GM06990 (cell line): ENCODE results near the gene ADAMTS9.

ENCODE experiments used
- DNase-seq: peaks from one replicate; pipeline ENCODE4 v3.0.0-alpha.2; 2011; ENCODE audit not compliant: insufficient read length; ENCODE audit errors: extremely low read depth
- H3K27me3 ChIP-seq: replicated peaks from 2 replicates; pipeline ENCODE4 v1.6.0; 2011; ENCODE audit warnings: low read length; ENCODE audit not compliant: control insufficient read depth, insufficient read depth
- H3K36me3 ChIP-seq: 2 replicates; pipeline ENCODE4 v1.5.1; 2011; ENCODE audit warnings: low read length; ENCODE audit not compliant: control insufficient read depth, insufficient read depth
- H3K4me3 ChIP-seq: replicated peaks from 2 replicates; pipeline ENCODE4 v1.5.1; 2011; ENCODE audit warnings: low read depth, mild to moderate bottlenecking, control low read depth, low read length
- TF ChIP-seq, protein P1 (sequence below): IDR thresholded peaks from 2 replicates; pipeline ENCODE4 v1.5.1; 2011; ENCODE audit warnings: low read length, control low read depth, mild to moderate bottlenecking, inconsistent platforms; ENCODE audit not compliant: insufficient read depth, poor library complexity, severe bottlenecking

The ADAMTS9 gene

DNA sequence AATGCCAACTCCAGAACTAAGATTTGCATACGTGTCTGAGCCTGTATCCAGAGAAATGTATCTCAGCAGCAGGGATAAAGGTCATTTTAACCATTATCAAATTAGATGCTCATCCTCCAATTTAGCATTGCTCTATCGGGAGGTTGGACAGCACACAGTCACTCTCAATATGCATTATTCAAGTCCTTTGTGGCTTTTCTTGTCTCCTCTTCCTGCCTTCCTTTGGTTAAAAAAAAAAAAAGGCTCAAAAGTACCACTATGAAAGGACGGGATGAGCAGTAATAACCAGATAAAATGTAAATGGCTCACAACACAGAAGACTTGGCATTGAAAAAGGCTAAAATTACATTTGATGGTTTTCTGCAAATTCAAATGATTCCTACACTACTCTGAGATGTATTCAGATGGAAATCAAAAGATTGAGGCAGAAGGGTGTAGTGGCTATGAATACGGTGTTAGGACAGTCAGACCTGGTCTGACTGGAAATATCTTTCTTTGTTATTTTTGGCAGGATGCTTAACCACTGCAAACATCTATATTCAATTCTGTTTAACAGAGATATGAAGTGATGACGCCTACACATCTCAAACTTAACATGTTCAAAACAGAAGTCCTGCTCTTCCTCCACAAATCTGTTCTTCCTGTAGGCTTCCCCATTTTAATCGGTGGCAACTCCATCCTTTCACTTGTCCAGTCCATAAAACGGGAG is 109.6 kb downstream of the ADAMTS9 start:
- H3K27me3 ChIP-seq, result 0 out of 2 replicates have a peak, but pooled peaks cover 1% of the 10 kb centered on the region
- DNase-seq, result no peak
- no peaks in the 10 kb centered on the region for H3K36me3 ChIP-seq
- TF ChIP-seq, protein P1, sequence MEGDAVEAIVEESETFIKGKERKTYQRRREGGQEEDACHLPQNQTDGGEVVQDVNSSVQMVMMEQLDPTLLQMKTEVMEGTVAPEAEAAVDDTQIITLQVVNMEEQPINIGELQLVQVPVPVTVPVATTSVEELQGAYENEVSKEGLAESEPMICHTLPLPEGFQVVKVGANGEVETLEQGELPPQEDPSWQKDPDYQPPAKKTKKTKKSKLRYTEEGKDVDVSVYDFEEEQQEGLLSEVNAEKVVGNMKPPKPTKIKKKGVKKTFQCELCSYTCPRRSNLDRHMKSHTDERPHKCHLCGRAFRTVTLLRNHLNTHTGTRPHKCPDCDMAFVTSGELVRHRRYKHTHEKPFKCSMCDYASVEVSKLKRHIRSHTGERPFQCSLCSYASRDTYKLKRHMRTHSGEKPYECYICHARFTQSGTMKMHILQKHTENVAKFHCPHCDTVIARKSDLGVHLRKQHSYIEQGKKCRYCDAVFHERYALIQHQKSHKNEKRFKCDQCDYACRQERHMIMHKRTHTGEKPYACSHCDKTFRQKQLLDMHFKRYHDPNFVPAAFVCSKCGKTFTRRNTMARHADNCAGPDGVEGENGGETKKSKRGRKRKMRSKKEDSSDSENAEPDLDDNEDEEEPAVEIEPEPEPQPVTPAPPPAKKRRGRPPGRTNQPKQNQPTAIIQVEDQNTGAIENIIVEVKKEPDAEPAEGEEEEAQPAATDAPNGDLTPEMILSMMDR, result no peak
- H3K4me3 ChIP-seq, result no peak overlapping the region

GRCh38 chr3:64576211-64576775 is 111.5 kb downstream of the ADAMTS9 start:
- Histone ChIP-seq H3K36me3 (no peaks in the 10 kb centered on the region), H3K27me3 (0 out of 2 replicates have a peak, but pooled peaks cover 1% of the 10 kb centered on the region), H3K4me3 (no peak overlapping the region)
- TF ChIP-seq, protein P1, result no peak
- DNase-seq, result no peak

- TF ChIP-seq, protein P1, result peak; percentile 68
- Histone ChIP-seq H3K4me3 (no peak overlapping the region), H3K27me3 (0 out of 2 replicates have a peak, but pooled peaks cover 1% of the 10 kb centered on the region), H3K36me3 (no peaks in the 10 kb centered on the region)
- no peak for DNase-seq
Measured at GRCh38 chr3:64575211-64575844, 112.5 kb downstream of the ADAMTS9 start.

DNA sequence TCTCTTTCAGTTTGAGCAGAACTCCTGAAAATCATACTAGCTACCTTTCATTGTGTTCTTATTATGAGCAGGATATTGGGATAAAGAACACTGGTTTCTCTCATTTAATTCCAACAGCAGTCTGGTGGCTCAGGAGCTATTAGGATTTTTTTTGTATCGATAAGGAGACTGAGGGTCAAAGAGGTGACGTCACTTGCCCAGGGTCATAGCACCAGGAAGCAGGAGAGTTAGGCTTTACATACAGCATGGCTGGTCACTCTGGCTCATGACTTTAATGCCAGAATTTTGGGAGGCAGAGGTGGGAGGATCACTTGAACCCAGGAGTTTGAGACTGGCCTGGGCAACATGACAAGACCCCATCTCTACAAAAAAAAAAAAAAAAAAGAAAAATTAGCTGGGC is 113.6 kb downstream of the ADAMTS9 start:
- DNase-seq, result no peak
- Histone ChIP-seq H3K36me3 (no peaks in the 10 kb centered on the region), H3K27me3 (0 out of 2 replicates have a peak, but pooled peaks cover 1% of the 10 kb centered on the region), H3K4me3 (no peak overlapping the region)
- TF ChIP-seq, protein P1, result no peak

- H3K36me3 ChIP-seq, result no peaks in the 10 kb centered on the region
- no peak overlapping the region for H3K4me3 ChIP-seq
- H3K27me3 ChIP-seq, result no peaks in the 10 kb centered on the region; the same call in 1 of the 2 replicates
- DNase-seq, result no peak
- TF ChIP-seq, protein P1, result no peak
Measured at GRCh38 chr3:64571982-64572381, 115.8 kb downstream of the ADAMTS9 start.
